ENCODE data around the gene GRM4. TPM values are rescaled to one million over a fixed set of nuclear protein-coding genes. Genes with fewer than 3 reads are reported as not detected.

GRM4 gene
- total RNA-seq, 4 donors from 2014 or later: not detected

GRCh38 chr6:33990061-33990541 is 155.8 kb downstream of the GRM4 start:
- Histone ChIP-seq H3K36me3 (no peaks in the 10 kb centered on the region), H3K4me1 (peaks cover under 1% of the 10 kb centered on the region), H3K4me3 (no peak overlapping the region), H3K27me3 (peaks cover 12% of the 10 kb centered on the region), H3K9me3 (no peaks in the 10 kb centered on the region), H3K27ac (no peak overlapping the region)
- DNase-seq (ENCODE audit: low spot score in 2 of 2): peak; percentile 37 to 40
- TF ChIP-seq POLR2A (IDR thresholded peaks at IDR 0.05): no peak
- TF ChIP-seq CTCF (IDR thresholded peaks at IDR 0.05): no peak
- TF ChIP-seq POLR2AphosphoS5 (IDR thresholded peaks at IDR 0.05): no peak
- no peak for TF ChIP-seq EP300 (IDR thresholded peaks at IDR 0.05)
- 65% methylated on average over 5 of the region's 5 CpGs for WGBS

DNA sequence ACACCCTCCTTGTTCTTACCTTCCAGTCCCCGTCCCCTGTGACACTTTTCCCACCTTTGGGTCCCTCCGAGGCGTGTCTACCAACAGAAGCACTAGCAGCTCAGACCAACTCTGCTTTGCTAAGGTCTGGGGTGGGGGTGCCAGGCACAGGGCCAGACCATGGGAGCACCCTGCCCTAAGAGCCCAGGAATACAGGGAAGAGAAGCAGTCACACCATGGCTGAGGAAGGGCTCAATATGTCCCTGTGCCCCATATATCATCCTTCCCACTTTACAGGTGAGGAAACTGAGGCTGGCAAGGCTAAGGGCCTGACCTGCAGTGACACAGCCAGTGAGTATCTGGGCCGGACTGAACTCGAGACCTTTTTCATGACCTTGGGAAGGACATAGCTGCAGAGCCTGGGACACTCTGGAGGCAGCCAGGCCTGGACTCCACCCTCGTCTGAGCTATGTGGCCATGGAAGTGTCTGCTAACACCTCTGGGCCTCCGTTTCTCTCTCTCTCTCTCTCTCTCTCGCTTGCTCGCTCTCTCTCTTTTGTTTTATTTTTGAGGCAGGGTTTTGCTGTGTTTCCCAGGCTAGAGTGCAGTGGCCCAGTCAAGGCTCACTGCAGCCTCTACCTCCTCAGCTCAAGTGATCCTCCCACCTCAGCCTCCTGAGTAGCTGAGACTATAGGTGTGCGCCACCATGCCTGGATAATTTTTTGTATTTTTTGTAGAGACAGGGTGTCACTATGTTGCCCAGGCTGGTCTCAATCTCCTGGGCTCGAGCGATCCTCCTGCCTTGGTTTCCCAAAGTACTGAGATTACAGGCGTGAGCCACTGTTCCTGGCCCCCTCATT is 156.7 kb downstream of the GRM4 start:
- WGBS: 80% methylated on average over 13 of the region's 13 CpGs
- no peak overlapping the region for H3K4me3 ChIP-seq
- TF ChIP-seq CTCF (IDR thresholded peaks at IDR 0.05) (no peak), EP300 (IDR thresholded peaks at IDR 0.05) (no peak), POLR2AphosphoS5 (IDR thresholded peaks at IDR 0.05) (no peak), POLR2A (IDR thresholded peaks at IDR 0.05) (no peak)
- peak; percentile 32 to 44 for DNase-seq (ENCODE audit: low spot score in 2 of 2)
- no peaks in the 10 kb centered on the region for H3K9me3 ChIP-seq
- peaks cover 12% of the 10 kb centered on the region for H3K27me3 ChIP-seq
- H3K36me3 ChIP-seq: no peaks in the 10 kb centered on the region
- no peak overlapping the region for H3K27ac ChIP-seq
- no peaks in the 10 kb centered on the region for H3K4me1 ChIP-seq

DNA sequence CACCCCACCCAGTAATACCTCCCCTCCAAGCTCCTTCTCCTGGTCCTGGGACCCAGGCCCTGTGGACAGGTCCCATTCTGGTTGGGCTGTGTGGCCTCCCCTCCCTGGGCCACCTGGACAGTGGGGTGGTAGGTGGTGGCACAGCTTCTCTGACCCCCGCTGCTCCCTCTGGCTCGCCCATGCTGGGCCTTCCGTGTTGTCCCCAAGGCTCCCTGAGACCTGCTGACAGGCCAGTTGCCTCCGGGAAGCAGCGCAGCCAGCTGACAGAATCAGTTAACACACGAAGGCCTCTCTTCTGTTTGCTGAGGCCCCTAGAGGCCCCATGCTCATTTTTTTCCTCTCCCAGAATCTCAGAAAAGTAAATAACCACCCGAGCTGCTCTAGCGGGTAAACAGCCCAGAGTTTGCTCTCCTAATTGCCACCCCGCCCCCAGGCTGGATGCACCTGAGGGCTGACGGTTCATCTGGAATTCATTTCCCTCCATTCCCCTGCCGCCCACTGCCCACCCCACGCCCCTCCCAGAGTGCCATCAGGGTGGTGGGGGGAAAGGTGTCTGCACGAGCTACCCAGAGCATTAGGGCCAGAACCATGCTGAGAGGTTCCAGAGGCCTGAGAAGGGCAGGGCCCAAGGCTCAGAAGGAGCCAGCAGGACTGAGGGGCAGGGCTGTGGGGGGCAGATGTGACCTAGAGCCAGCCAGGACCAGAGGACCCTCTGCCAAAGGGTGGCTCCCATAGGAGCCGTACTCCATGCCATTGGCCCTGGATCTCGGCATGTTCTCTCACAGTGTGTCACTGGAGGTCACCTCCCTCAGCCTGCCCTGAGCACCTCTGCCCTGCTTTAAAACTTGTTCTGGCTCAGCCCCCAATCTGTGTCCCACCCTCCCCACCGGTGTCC is 157.5 kb downstream of the GRM4 start:
- DNase-seq (ENCODE audit: low spot score in 2 of 2): peak; percentile 40 to 75
- WGBS: 72% methylated on average over 12 of the region's 16 CpGs

GRCh38 chr6:33987531-33988021 is 158.3 kb downstream of the GRM4 start:
- TF ChIP-seq POLR2A (IDR thresholded peaks at IDR 0.05) (no peak), POLR2AphosphoS5 (IDR thresholded peaks at IDR 0.05) (no peak)
- H3K27ac ChIP-seq: no peak overlapping the region
- no peaks in the 10 kb centered on the region for H3K36me3 ChIP-seq
- no peaks in the 10 kb centered on the region for H3K9me3 ChIP-seq
- DNase-seq (ENCODE audit: low spot score in 2 of 2): peak; percentile 28 to 64
- 97% methylated on average over 7 of the region's 13 CpGs for WGBS
- H3K4me1 ChIP-seq: peaks cover 5% of the 10 kb centered on the region
- peaks cover 4% of the 10 kb centered on the region for H3K27me3 ChIP-seq
- H3K4me3 ChIP-seq: no peak overlapping the region

More for the DNA sequence above, 157.5 kb downstream of the GRM4 start:
- Histone ChIP-seq H3K4me3 (no peak overlapping the region), H3K9me3 (no peaks in the 10 kb centered on the region), H3K27ac (no peak overlapping the region), H3K4me1 (peaks cover 2% of the 10 kb centered on the region), H3K36me3 (no peaks in the 10 kb centered on the region), H3K27me3 (peaks cover 11% of the 10 kb centered on the region)
- TF ChIP-seq POLR2A (IDR thresholded peaks at IDR 0.05) (no peak), EP300 (IDR thresholded peaks at IDR 0.05) (no peak), CTCF (IDR thresholded peaks at IDR 0.05) (no peak)

GRCh38 chr6:33985947-33986346 is 159.9 kb downstream of the GRM4 start:
- Histone ChIP-seq H3K9me3 (no peaks in the 10 kb centered on the region), H3K36me3 (no peaks in the 10 kb centered on the region), H3K4me3 (no peak overlapping the region), H3K4me1 (peaks cover 5% of the 10 kb centered on the region), H3K27ac (no peak overlapping the region), H3K27me3 (peaks cover 4% of the 10 kb centered on the region)
- peak in 1 of 2 donors; percentile 4 for DNase-seq (ENCODE audit: low spot score in 2 of 2)
- TF ChIP-seq POLR2A (IDR thresholded peaks at IDR 0.05) (no peak), POLR2AphosphoS5 (IDR thresholded peaks at IDR 0.05) (no peak), CTCF (IDR thresholded peaks at IDR 0.05) (no peak), EP300 (IDR thresholded peaks at IDR 0.05) (no peak)
- WGBS: 100% methylated on average over 1 of the region's 1 CpG
